CD4-positive, alpha-beta T cell treated with Interferon gamma for 1 hour (primary cell): Measurements from ENCODE around the gene BPI.
"Not testable (repeated sequence)": the region's sequence is repeated elsewhere in the genome, so short reads cannot be mapped to it uniquely, and the experiment has no call there.

ENCODE experiments used
- DNase-seq: peaks from one replicate; pipeline ENCODE4 v3.0.0-alpha.2; 2020

BPI gene

DNA sequence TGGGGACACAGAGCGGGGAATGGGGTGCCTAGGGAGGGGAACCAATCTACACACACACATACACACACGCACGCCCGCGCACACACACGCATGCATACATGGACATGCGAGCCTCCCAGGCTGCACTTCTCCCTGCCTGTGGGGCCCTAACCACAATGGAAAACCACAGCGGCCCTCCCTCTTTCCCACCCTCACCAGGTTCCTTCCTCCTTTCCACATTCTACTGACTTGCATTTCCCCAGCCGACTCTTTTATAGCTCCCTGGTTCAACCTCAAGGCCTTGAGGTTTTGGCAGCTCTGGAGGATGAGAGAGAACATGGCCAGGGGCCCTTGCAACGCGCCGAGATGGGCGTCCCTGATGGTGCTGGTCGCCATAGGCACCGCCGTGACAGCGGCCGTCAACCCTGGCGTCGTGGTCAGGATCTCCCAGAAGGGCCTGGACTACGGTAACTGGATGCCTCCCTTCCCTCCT is at the start of gene BPI:
BPI (plus strand) TSS at position 249 of the 472 bp plus-strand sequence; CDS start at position 317, 68 bp downstream.
- DNase-seq = peak; percentile 47

DNA sequence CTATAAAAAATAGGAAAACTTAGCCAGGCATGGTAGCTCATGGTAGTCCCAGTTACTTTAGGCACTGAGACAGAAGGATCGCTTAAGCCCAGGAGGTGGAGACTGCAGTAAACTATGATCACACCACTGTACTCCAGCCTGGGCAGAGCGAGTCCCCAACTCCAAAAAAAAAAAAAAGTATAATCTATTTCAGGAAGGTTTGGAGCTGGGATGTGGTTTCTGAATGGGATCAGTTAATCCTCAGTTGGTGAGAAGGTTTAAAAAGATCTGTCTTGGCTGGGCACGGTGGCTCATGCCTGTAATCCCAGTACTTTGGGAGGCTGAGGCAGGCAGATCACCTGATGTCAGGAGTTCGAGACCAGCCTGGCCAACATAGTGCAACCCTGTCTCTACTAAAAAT is 49.3 kb upstream of the BPI start:
- DNase-seq = not testable (repeated sequence)

DNA sequence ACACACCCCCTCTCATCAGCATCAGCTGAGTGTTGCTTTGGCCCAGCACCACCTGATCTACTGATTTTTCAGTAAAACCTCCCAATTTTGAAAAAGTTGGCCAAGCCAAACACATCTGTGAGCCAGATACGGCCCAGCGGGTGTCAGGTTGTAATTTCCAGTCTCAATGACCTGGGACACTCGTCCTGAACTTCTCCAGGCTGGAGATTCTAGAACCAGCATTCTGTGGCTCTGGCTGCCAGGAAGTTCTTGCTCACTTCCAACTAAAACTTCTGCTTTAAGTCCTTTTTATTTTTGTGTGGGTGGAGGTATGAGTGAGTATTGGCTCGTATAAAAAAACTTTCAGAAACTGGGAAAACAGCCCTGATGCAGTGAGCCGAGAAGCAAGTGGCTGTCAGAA is 48.6 kb upstream of the BPI start:
- DNase-seq = no peak

DNA sequence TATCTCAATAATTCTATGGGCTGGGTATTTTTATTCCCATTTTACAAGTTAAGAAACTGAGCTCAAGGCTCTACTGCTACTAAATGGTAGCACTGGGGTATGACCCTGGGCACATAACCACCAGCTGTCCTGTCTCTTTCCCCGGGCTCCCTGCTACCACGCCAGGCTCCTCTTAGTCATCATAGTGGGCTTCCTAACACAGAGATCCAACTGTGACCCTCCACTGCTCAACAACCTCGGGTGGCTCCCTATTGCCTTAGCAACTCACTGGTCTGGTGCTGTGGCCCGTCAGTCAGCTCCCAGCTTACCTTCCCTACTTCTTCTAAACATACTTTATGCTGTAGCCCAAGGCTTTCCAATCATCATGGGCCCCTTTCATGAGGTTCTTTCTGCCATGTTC is 47.9 kb upstream of the BPI start:
- no peak for DNase-seq

DNA sequence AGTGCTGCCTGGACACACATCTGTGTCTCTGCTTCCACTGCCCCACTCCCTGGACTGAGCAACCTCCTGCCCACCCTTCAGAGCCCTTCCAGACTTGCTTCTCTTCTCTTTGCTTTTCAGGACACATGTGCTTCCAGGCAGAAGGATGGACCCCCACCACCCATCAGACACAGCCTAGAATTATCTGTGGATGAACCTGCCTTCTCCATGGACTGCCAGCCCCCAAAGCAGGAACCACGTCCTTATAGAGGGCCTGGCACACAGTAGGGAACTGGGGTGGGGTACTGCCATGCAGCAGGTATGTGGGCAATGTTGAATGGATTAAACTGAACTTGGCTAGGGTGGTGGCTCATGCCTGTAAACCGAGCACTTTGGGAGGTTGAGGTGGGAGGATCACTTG is 47.0 kb upstream of the BPI start:
- DNase-seq = no peak

DNA sequence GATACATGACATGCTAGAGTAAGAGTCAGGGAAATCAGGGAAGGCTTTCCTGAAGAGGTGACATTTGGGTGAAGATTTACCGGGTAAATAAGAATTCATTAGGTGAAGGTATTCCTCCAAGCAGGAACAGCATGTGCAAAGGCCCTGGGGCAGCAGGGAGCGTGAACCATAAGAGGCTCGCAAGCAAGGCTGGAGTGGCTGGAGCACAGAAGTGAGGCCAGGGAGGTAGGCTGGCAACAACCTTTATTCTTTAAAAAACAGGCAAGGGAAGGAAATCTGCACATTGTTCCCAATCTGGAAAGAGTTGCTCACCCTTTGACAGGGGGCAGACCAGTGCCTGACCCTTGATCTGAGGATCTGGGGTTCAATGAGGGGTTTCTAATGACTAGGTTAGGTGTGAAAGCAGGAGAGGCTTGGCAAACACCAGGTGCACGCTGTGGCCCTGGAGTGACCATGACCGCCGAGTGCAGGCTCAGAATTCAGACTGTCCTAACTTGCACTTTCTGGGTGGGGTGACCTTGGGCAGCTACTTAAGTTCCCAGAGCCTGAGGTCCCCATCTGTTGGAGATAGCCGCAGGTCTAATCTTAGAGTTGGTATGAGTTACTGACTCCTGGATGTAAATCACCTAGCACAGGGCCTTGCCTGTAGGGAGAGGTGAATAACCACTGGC is 45.3 kb upstream of the BPI start:
- DNase-seq = no peak

DNA sequence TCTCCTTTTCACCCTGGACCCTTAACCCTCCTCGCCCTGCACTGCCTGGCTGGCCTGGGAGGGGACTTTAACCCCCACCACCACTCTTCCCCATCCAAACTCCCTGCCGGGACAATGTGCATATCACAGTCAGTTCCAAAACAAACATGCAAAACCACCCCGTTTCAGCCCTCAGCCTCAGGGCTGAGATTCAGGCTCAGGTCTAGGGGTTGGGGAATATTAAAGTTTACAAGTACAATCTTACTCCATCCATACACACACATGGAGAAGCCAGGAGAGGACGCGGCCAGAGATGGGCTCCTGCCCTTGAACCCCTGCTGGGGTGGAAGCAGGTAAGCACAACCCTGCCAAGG is 44.0 kb upstream of the BPI start:
- DNase-seq = no peak

DNA sequence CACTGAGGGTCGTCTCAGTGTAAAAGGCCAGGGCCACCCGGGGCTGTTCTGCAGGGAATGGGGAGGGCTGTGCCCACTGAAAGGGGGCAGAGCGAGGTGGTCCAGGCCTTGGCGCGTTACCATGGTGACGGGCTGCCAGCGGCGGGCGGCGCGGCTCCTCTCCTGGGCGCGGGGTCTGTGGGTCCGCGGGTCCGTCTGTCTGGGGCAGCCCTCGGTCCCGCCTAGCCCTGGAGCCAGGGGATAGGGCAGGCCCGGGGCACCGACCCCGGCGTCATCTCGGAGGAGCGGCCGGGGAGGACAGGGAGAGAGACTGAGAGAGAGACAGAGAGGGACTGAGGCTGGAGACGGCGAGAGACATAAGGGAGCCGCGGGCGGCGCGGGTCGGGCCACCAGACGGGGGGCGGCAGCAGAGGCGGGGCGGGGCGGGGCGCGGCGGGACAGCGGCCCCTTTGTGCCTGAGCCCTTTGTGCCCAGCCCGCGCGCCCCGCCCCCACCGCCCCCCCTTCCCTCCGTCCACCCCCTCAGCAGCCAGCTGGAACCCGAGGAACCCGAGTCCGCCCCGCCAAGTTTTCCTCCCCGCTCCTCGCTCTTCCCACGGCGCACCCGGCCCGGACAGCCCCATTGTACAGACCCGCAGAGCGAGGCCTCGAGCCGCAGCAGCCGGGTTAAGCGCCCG is 43.4 kb upstream of the BPI start, which contains the start of gene KIAA1755:
KIAA1755 (minus strand) TSS at position 358 of the 676 bp plus-strand sequence; CDS start at position 123, 235 bp downstream.
- DNase-seq = no peak

DNA sequence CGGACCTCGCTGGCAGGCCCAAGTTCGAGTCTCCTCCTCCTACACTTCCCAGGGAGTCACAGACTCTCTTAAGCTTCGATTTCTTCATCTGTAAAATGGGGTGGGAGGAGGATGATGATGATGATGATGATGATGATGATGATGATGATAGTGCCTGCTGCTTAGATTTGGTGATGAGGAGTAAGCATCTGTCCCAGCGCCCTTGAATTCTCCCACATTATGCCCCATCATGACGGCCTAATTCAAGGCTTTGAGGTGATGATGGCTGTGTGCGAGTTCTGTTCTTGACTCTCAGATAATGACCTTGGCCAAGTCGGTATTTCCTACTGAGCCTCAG is 42.9 kb upstream of the BPI start:
- DNase-seq = no peak

DNA sequence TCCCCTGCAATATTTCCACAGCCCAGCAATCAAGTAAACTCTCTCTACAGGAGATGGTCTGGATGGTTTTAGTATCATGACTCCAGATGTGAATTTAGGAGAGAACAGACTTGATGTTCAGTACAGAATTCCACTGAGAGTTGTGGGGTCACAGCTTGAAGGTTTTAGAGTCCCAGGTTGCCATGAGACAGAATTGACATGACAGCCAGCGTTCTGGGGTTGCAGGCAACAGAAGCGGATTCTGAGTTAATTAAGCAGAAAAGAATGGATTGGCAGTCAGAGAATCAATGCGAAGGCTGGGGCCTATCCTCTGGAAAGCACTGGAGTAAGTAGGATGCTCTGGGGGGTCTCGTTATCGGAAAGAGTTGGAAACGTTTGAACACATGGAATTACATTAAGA is 41.0 kb upstream of the BPI start:
- DNase-seq = no peak

DNA sequence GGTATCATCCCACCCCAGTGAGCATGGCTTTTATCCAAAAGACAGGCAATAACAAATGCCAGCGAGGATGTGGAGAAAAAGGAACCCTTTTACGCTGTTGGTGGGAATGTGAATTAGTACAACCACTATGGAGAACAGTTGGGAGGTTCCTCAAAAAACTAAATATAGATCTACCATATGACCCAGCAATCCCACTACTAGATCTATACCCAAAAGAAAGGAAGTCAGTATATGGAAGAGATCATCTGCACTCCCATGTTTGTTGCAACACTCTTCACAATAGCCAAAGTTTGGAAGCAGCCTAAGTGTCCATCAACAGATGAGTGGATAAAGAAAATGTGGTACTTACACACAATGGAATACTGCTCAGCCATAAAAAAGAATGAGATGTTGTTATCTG is 37.5 kb upstream of the BPI start:
- no peak for DNase-seq

DNA sequence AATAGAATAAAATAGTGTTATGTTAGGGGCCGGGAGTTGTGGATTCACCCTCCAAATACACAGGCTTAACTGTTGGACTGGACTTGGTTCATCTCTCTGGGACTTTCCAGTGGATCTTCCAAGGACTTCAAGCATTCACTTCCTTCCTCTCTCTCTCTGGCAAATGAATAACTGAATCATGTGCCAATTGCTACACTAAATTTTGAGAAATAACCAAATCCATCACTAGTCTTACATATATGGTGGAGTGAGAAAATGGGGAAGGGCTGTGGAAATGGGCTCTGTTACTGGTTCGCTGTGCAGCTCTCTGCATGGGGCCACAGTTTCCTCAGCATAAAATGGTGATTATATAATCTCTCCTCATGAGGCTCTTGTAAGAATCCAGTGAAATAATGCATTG is 36.7 kb upstream of the BPI start:
- no peak for DNase-seq

DNA sequence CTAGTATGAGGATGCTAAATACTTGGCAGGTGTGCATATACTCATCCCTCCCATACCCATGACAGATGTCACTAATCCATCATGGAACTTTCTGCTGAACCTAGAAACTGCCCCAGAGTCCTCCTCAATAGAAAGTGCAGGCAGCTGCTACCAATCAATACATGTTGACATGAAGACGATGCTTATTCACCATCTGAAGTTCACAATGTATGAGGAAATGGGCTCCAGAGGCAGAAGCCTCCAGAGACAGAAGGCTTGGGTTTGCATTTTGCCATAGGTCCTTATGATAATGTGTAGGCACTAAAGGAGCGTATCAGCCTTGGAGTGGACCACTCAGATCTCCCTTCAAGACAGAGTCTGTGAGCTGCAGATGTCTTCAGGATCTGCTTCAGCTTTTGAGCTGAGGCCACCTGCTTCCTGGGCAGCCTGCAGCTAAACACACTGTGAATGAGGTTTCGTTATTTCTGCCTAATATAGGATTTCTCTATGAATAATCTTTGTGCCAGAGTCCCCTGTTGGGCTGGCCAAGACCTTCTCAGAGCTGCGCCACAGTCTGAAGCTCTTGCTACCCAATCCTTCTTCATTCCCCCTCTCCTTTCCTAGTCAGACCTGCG is 35.9 kb upstream of the BPI start:
- no peak for DNase-seq

DNA sequence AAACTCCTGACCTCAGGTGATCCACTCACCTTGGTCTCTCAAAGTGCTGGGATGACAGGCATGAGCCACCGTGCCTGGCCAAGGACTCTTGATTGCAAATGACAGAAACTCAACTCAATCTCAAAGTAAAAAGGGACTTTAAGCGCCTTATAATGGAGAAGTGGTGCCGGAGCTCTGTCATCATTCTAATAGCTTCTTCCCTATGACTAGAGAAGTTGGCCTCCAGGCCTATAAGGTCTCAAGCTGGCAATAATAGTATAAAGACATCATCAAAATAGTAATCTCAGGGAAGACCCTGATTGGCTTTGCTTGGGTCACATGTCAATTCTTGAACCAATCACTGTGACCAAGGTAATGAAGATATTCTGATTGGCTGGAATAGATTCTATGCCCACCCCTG is 34.9 kb upstream of the BPI start:
- DNase-seq = no peak

DNA sequence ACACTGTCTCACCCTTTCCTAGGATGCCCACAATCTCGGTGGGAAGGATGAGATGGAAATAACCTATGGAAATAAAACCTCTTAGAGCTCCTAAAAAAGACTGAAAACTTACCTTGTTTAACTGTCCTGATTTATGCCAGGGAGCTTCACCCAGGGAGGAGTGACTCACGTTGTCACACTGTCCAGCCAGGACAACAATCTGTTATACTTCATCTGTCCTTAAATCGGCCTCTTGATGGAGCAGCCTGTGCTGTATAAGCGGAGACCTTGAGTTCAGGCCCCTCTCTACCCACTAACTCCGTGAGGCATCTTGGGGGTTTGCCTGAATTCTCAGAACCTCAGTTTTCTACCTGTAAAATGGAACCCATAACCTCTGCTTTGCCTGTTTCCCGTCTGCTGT is 34.2 kb upstream of the BPI start:
- DNase-seq = no peak

DNA sequence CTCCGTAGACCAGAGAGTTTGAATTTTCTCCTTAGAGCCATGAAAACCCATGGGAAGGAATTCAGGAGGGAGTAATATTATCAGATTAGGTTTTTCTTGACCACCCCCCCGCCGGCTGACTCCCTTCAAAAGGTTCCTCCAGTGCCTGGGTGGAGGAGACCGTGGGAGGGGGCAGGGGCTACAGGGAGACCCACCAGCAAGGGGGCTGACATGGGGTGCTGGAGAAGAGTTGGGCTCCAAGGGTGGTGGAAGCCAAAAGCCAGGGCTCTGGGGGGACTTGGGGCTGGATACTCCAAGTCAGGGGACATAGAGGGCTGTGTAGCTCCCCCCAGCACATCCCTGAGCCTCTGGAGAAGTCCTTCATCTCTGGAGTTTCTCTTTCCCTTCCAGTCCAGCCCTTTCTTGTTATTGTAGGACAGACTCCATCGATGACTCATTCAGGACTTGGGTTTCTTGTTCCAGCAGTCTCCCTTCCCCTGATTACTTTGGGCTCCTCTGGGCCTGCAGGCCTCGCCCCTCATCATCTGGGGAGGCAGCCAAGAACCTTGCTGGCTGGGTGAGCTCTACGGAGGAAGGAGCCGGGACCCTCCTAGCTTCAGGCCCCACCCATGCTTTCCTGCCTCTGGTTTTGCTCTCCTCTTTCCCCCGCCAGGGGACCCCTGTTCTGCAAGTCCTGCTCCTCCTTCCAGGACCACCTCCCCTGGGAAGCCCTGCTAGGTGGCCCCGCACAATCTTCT is 32.9 kb upstream of the BPI start:
- DNase-seq = no peak

DNA sequence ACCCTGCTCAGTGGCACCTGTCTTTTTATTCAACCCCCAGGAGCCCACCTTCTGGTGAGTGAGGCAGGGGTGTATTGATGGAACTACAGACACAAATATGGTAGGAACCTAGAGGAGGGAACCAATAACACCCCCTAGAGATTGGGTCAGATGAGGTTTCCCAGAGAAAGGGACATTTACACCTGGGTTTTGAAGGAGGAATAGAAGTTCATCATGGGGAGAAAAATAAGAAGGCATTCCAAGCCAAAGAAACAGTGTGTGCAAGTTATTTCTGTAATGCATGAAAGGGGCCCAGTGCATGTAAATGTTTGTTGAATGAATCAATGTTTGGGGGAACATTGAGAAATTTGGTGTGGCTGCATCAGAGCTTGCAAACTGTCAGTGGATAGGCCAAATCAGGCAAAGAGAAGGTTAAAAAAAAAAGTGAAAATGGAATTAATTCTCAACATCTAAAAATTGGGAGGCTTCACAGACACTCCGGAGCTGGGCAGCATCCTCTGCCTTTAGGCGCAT is 32.3 kb upstream of the BPI start:
- no peak for DNase-seq

DNA sequence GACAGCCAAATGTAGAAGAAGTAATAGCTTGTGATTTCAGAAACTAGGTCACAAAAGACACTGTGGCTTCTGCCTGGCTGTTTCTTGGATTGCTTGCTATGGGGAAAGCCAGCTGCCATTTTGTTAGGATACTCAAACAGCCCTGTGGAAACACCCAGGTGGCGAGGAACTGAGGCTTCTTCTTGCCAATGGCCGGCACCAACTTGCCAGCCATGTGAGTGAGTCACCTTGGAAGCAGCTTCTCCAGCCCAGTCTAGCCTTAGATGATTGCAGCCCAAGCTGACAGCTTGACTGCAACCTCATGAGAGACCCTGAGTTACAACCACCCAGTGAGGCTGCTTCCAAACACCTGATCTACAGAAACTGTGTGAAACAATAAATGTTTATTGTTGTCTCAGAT is 31.6 kb upstream of the BPI start:
- DNase-seq = no peak

DNA sequence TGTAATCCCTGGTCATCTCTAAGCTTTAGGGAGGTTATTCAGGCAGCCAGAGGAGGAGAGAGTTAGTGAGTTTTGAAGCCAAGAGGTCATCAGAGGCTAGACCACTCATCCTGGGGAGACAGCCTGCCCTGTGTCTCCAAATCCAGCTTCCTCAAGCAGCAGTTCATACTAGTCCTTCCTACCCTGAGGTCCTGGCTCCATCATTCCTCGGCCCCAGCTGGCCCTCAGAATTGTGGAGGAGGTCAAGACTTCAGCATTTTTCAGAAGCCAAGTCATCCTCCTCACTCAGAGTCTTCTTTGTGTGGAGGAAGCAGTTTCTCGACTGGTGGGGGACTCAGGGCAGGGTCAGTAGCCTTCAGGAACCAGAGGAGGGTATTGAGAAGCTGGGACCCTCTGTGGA is 31.0 kb upstream of the BPI start:
- no peak for DNase-seq

DNA sequence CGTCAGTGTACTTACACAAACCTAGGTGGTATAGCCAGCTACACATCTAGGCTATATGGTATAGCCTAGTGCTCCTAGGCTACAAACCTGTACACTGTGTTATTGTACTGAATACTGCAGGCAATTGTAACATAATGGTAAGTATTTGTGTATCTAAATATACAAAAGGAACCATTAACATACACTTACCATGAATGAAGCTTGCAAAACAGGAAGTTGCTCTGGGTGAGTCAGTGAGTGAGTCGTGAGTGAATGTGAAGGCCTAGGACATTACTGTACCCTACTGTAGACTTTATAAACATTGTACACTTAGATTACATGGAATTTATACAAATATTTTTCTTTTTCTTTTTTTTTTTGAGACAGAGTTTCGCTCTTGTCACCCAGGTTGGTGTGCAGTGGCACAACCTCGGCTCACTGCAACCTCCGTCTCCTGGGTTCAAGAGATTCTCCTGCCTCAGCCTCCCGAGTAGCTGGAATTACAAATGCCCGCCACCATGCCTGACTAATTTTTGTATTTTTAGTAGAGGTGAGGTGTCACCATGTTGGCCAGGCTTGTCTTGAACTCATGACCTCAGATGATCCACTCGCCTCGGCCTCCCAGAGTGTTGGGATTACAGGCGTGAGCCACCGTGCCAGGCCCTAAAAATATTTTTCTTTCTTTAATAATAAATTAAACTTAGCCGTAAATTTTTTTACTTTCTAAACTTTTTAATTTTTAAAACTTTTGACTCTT is 28.0 kb upstream of the BPI start:
- DNase-seq = peak; percentile 24

DNA sequence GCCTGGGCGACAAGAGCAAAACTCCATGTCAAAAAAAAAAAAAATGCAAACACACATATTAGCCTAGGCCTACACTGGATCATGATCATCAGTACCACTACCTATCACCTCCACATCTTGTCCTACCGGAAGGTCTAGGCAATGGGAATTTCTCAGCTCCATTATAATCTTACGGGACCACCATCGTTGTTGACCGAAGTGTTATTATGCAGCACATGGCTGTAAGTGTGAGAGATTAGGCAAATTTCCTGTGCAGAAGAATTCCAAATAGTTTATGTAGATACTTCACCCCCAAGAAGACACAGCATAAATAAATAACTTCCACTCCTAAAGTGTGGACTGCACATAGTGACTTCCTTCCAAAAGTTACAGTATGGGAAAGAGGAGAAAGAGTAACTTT is 26.7 kb upstream of the BPI start:
- DNase-seq = no peak

DNA sequence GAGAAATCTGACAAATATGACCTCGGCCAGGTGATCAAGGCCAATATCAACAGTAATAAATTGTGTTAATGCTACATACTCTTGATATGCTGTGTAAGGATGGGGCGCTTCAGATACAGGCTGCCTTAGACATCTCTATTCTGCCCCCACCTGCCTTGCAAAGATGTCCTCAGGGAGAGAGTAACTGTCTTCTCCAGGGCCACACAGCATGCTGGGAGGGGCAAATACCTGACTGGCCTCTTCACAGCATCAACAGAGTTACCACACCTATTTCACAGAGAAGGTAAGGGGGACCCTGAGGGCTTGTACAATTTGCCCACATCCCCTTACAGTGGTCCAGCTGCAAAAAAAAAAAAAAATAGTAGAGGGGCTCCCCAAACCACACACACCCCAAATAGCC is 26.3 kb upstream of the BPI start:
- no peak for DNase-seq

DNA sequence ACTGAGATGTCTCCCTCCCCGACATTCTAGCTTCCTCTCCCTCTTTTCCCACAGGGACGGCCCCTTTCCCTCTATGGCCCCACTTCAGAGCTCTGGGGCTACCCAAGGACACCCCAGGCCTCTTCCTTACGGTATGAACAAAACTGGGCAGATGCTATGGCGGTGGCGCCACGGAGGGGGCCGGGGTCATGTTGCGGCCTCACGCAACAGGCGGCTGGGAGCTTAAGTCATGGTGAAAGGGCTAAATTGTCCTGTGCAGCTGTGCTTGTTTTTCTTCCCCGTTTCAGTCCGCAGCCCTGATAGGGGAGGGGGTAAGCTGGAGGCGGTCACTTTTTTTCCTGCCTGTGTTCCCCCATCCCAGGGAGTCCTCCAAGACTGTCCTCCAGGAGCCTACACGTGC is 25.8 kb upstream of the BPI start:
- no peak for DNase-seq
